Measurements from ENCODE around the gene METTL21C. TPM values are rescaled to one million over a fixed set of nuclear protein-coding genes. Genes with fewer than 3 reads are reported as not detected.
A peak's percentile ranks its signal among the peaks of the same experiment; 100 is the strongest.

The METTL21C gene
- total RNA-seq, 6 experiments from 2014 or later = not detected

DNA sequence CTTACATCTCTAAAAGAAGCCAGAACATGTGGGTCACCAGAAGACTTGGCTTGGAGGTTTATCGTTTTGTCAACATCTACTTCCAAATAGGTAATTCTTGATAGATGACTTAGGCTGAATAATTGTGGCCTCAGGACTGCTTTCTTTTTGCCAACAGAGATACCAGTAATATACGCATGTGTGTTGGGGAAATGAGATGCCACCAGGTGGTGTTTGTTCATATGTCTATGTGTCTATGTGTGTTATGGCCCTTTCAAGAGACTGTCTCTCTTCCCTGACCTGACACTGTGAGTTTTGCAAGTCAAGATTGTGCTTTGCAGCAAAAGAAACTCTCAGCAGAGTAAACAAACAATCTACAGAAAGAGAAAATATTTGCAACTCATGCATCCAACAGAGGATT, 31.6 kb upstream of the METTL21C start:
- H3K27ac ChIP-seq = no peak overlapping the region
- H3K4me1 ChIP-seq = no peaks in the 10 kb centered on the region
- no peaks in the 10 kb centered on the region for H3K36me3 ChIP-seq
- 44% methylated on average over 2 of the region's 2 CpGs for WGBS (ENCODE audit: insufficient coverage, low coverage, low lambda C conversion rate, missing lambda C conversion rate)
- H3K27me3 ChIP-seq = no peaks in the 10 kb centered on the region
- H3K9me3 ChIP-seq = no peaks in the 10 kb centered on the region
- no peak for TF ChIP-seq POLR2A (IDR thresholded peaks at IDR 0.05)
- TF ChIP-seq, protein P1, sequence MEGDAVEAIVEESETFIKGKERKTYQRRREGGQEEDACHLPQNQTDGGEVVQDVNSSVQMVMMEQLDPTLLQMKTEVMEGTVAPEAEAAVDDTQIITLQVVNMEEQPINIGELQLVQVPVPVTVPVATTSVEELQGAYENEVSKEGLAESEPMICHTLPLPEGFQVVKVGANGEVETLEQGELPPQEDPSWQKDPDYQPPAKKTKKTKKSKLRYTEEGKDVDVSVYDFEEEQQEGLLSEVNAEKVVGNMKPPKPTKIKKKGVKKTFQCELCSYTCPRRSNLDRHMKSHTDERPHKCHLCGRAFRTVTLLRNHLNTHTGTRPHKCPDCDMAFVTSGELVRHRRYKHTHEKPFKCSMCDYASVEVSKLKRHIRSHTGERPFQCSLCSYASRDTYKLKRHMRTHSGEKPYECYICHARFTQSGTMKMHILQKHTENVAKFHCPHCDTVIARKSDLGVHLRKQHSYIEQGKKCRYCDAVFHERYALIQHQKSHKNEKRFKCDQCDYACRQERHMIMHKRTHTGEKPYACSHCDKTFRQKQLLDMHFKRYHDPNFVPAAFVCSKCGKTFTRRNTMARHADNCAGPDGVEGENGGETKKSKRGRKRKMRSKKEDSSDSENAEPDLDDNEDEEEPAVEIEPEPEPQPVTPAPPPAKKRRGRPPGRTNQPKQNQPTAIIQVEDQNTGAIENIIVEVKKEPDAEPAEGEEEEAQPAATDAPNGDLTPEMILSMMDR (IDR thresholded peaks at IDR 0.05) = peak; percentile 14 to 18 (median 16)
- DNase-seq = no peak
- H3K4me3 ChIP-seq = no peak overlapping the region
- intact Hi-C loops (cut with DNase I) = no loop called here
- ATAC-seq = peak in 3 of 4 donors; percentile 19 to 39 (median 37)

DNA sequence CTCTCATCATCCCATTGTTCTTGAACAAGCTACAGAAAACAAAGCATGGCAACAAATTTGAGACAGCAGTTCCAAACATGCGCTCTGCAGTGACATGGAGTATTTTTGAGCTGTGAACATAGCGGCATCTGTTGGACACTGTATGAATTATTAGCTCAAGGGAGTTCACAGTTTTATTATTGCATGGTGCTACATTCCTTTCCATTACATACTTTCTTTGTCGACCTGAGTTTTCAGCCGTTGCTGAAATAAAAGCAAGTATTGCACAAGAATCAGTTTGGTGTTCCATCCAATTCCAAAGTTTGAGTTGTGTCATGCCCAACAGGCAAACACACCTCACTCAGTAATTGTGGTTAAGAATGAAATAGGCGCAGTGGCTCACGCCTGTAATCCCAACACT, 30.1 kb upstream of the METTL21C start:
- Histone ChIP-seq H3K36me3 (no peaks in the 10 kb centered on the region), H3K9me3 (no peaks in the 10 kb centered on the region), H3K4me1 (no peaks in the 10 kb centered on the region), H3K4me3 (no peak overlapping the region), H3K27ac (peak overlapping the region in 2 of 3 donors; percentile 38 to 66), H3K27me3 (no peaks in the 10 kb centered on the region)
- TF ChIP-seq, protein P1 (IDR thresholded peaks at IDR 0.05) = peak; percentile 55 to 82 (median 69)
- no peak for TF ChIP-seq POLR2A (IDR thresholded peaks at IDR 0.05)
- ATAC-seq (peak; percentile 90 to 95 (median 94)), DNase-seq (peak in 1 of 3 donors; percentile 49)
- intact Hi-C loops (cut with DNase I) = no loop called here
- 18% methylated on average over 6 of the region's 6 CpGs for WGBS (ENCODE audit: insufficient coverage, low coverage, low lambda C conversion rate, missing lambda C conversion rate)

DNA sequence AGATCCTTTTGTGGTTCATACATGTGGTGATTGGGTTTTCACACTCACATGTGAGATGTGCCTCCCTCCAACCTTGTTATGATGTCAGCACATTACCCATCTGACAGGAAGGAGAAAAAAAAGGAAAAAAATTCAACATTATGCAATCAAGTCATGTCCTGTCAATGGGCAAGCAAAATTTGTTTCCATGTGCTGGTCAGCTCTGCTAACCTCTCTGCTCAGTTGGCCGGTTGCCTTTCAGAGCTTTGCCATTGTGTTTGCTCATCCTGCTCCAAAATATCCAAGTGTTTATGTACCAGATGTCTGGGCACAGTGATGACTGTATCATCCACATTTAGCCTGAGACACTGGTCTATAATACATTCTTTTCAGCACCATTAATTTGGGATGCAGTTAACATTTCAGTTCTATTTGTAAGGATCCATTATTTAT, 27.0 kb upstream of the METTL21C start:
- Histone ChIP-seq H3K9me3 (no peaks in the 10 kb centered on the region), H3K4me1 (no peaks in the 10 kb centered on the region), H3K27me3 (no peaks in the 10 kb centered on the region), H3K27ac (peak overlapping the region in 1 of 3 donors; percentile 54), H3K4me3 (no peak overlapping the region), H3K36me3 (no peaks in the 10 kb centered on the region)
- 14% methylated on average over 1 of the region's 1 CpG for WGBS (ENCODE audit: insufficient coverage, low coverage, low lambda C conversion rate, missing lambda C conversion rate)
- DNase-seq (peak in 2 of 3 donors; percentile 62 to 70), ATAC-seq (peak in 3 of 4 donors; percentile 47 to 70 (median 61))
- TF ChIP-seq POLR2A (IDR thresholded peaks at IDR 0.05) = no peak
- TF ChIP-seq, protein P1 (IDR thresholded peaks at IDR 0.05) = no peak
- intact Hi-C loops (cut with DNase I) = no loop called here

DNA sequence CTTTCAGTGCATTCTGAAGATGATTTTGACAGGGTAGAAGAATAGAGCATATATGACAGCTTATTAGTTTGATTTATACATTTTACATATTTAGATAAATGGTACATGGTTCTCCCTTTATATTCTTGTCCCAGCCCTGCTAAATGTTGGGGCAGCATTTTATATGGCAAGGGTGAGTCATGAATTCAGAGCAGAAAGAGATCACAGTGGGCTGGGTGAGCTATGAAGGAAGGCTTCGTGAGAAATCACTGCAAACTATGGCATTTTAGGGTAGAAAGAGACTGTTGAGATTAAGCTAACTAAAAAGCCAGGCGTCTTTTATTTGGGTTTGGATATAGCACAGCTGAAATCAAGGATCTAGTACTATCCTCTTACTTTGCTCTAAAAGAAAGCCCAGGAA, 23.9 kb upstream of the METTL21C start:
- Histone ChIP-seq H3K9me3 (no peaks in the 10 kb centered on the region), H3K4me1 (no peaks in the 10 kb centered on the region), H3K36me3 (no peaks in the 10 kb centered on the region), H3K27ac (no peak overlapping the region), H3K27me3 (no peaks in the 10 kb centered on the region), H3K4me3 (no peak overlapping the region)
- no peak for TF ChIP-seq POLR2A (IDR thresholded peaks at IDR 0.05)
- TF ChIP-seq, protein P1 (IDR thresholded peaks at IDR 0.05) = no peak
- 90% methylated on average over 1 of the region's 2 CpGs for WGBS (ENCODE audit: insufficient coverage, low coverage, low lambda C conversion rate, missing lambda C conversion rate)
- ATAC-seq (no peak), DNase-seq (no peak)
- intact Hi-C loops (cut with DNase I) = no loop called here

DNA sequence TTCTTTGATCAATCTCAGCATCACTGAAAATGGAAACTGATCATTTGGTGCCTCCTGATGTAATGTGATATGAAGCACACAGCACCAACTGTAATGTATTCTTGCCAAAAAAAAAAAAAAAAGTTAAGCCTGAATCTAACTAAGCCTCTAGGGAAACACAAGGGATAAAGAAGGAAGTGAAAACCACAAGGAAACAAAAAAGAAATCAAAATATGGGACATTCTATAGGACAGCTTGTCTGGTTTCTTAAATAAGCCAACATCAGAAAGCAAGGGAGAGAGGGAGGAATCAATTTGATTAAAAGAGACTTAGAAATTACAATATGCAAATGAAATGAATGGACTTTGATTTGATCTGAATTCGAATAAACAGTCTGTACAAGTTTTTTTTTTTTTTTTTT, 20.6 kb upstream of the METTL21C start:
- H3K9me3 ChIP-seq = no peaks in the 10 kb centered on the region
- no peak for TF ChIP-seq POLR2A (IDR thresholded peaks at IDR 0.05)
- TF ChIP-seq, protein P1 (IDR thresholded peaks at IDR 0.05) = no peak
- H3K4me3 ChIP-seq = no peak overlapping the region
- H3K27me3 ChIP-seq = no peaks in the 10 kb centered on the region
- H3K36me3 ChIP-seq = no peaks in the 10 kb centered on the region
- DNase-seq (no peak), ATAC-seq (no peak)
- no peaks in the 10 kb centered on the region for H3K4me1 ChIP-seq
- intact Hi-C loops (cut with DNase I) = no loop called here
- 26% methylated on average over 1 of the region's 1 CpG for WGBS (ENCODE audit: insufficient coverage, low coverage, low lambda C conversion rate, missing lambda C conversion rate)
- no peak overlapping the region for H3K27ac ChIP-seq

Measured in right lobe of liver (tissue), 6 donors.